Measurements from ENCODE around the gene PRDM16. TPM values are rescaled to one million over a fixed set of nuclear protein-coding genes. Genes with fewer than 3 reads are reported as not detected.

The PRDM16 gene
- total RNA-seq, 1 donor from 2014 or later = 18.3 TPM

DNA sequence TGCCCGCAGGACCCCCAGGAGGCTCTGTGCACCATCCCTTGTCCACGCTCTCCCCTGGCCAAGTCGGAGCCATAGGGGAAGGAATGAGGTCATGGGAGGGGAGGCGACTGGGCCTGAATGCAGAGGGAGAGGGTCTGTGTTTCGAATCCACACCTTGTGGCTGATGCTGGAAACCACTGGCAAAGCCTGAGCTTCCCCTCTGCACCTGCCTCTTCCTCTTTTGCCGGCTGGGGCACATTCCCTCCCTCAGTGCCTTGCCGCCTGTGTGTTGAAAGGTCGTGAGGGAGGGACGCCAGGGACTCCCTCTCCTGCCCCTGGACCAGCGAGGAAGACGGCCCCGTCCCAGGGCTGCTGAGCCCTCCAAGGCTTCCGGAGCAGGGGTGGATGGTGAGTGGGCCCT is 27.3 kb downstream of the PRDM16 start:
- no peak overlapping the region for H3K4me3 Mint-ChIP-seq (ENCODE audit: unreplicated experiment)
- H3K27me3 Mint-ChIP-seq (ENCODE audit: low read depth) = no peaks in the 10 kb centered on the region
- H3K4me1 Mint-ChIP-seq (ENCODE audit: low read depth) = peaks cover 6% of the 10 kb centered on the region
- H3K36me3 Mint-ChIP-seq (ENCODE audit: low read depth) = no peaks in the 10 kb centered on the region
- DNase-seq (ENCODE audit: low spot score) = no peak
- H3K27ac Mint-ChIP-seq (ENCODE audit: unreplicated experiment) = no peak overlapping the region
- H3K9me3 Mint-ChIP-seq (ENCODE audit: low read depth) = no peaks in the 10 kb centered on the region
- TF ChIP-seq, protein P1, sequence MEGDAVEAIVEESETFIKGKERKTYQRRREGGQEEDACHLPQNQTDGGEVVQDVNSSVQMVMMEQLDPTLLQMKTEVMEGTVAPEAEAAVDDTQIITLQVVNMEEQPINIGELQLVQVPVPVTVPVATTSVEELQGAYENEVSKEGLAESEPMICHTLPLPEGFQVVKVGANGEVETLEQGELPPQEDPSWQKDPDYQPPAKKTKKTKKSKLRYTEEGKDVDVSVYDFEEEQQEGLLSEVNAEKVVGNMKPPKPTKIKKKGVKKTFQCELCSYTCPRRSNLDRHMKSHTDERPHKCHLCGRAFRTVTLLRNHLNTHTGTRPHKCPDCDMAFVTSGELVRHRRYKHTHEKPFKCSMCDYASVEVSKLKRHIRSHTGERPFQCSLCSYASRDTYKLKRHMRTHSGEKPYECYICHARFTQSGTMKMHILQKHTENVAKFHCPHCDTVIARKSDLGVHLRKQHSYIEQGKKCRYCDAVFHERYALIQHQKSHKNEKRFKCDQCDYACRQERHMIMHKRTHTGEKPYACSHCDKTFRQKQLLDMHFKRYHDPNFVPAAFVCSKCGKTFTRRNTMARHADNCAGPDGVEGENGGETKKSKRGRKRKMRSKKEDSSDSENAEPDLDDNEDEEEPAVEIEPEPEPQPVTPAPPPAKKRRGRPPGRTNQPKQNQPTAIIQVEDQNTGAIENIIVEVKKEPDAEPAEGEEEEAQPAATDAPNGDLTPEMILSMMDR (IDR thresholded peaks at IDR 0.05) = no peak

DNA sequence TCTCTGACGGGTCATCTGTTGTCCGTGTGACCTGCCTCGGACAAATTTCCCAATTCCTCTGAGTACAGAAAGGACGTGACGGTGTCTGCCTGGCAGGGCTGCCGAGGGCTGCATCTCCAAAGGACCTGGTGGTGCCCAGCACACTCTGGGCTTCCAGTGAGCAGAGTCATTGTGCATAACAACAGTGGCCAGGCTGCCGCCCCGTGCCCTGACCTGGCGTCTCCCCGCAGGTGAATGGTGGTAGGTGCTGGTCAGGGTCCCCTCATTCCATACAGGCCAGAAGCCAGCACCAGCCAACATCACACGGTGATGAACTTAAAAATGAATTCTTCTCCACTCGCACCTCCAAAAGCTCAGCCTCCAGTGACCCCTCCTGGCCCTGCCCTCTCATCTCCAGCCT is 28.2 kb downstream of the PRDM16 start:
- Mint-ChIP-seq H3K9me3 (ENCODE audit: low read depth) (no peaks in the 10 kb centered on the region), H3K27ac (ENCODE audit: unreplicated experiment) (no peak overlapping the region), H3K4me1 (ENCODE audit: low read depth) (peaks cover 8% of the 10 kb centered on the region), H3K27me3 (ENCODE audit: low read depth) (no peaks in the 10 kb centered on the region), H3K4me3 (ENCODE audit: unreplicated experiment) (no peak overlapping the region), H3K36me3 (ENCODE audit: low read depth) (no peaks in the 10 kb centered on the region)
- DNase-seq (ENCODE audit: low spot score) = no peak
- TF ChIP-seq, protein P1 (IDR thresholded peaks at IDR 0.05) = no peak

DNA sequence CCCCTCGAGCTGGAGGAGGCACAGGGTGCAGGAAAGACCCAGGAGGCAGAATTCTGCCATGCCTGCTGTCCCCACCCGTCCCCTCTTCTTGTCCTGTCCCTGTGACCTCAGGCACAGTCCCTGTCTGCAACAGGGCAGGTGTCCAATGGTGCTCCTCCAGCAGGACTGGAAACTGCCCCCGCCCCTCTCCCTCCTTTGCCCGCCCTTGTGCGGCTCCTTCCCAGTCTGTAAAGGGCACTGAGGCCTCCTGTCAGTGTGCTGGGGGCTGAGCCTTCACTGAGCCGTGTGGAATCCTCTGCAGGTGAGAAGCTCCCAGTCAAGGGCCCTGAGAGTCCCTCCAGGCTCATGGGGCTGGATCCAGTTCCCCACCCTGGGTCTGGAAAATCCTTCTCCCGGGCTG is 28.9 kb downstream of the PRDM16 start:
- no peaks in the 10 kb centered on the region for H3K9me3 Mint-ChIP-seq (ENCODE audit: low read depth)
- no peak overlapping the region for H3K4me3 Mint-ChIP-seq (ENCODE audit: unreplicated experiment)
- no peaks in the 10 kb centered on the region for H3K36me3 Mint-ChIP-seq (ENCODE audit: low read depth)
- H3K4me1 Mint-ChIP-seq (ENCODE audit: low read depth) = peaks cover 8% of the 10 kb centered on the region
- no peaks in the 10 kb centered on the region for H3K27me3 Mint-ChIP-seq (ENCODE audit: low read depth)
- TF ChIP-seq, protein P1 (IDR thresholded peaks at IDR 0.05) = no peak
- DNase-seq (ENCODE audit: low spot score) = no peak
- no peak overlapping the region for H3K27ac Mint-ChIP-seq (ENCODE audit: unreplicated experiment)

DNA sequence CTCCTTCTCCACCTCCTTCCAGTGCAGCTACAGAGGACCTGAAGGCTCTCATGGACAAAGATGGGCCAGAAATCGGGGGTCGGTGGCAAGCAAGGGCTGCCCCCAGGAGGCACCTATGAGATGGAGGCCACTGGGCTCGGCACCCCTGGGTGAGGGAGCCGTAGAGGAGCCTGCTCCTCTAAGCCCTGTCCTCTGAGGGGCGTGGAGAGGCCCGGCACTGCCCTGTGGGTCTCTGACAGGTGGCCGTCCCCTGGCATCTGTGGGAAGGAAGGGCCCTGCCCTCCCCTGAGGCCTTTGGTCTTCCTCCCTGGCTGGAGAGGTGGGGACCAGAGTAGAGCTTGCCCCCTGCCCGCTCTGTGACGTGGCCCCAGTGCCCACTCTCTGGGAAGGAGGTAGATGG is 30.9 kb downstream of the PRDM16 start:
- TF ChIP-seq, protein P1 (IDR thresholded peaks at IDR 0.05) = no peak
- no peak overlapping the region for H3K27ac Mint-ChIP-seq (ENCODE audit: unreplicated experiment)
- H3K4me1 Mint-ChIP-seq (ENCODE audit: low read depth) = peaks cover 8% of the 10 kb centered on the region
- H3K27me3 Mint-ChIP-seq (ENCODE audit: low read depth) = no peaks in the 10 kb centered on the region
- no peak for DNase-seq (ENCODE audit: low spot score)
- no peaks in the 10 kb centered on the region for H3K36me3 Mint-ChIP-seq (ENCODE audit: low read depth)
- no peak overlapping the region for H3K4me3 Mint-ChIP-seq (ENCODE audit: unreplicated experiment)
- no peaks in the 10 kb centered on the region for H3K9me3 Mint-ChIP-seq (ENCODE audit: low read depth)

DNA sequence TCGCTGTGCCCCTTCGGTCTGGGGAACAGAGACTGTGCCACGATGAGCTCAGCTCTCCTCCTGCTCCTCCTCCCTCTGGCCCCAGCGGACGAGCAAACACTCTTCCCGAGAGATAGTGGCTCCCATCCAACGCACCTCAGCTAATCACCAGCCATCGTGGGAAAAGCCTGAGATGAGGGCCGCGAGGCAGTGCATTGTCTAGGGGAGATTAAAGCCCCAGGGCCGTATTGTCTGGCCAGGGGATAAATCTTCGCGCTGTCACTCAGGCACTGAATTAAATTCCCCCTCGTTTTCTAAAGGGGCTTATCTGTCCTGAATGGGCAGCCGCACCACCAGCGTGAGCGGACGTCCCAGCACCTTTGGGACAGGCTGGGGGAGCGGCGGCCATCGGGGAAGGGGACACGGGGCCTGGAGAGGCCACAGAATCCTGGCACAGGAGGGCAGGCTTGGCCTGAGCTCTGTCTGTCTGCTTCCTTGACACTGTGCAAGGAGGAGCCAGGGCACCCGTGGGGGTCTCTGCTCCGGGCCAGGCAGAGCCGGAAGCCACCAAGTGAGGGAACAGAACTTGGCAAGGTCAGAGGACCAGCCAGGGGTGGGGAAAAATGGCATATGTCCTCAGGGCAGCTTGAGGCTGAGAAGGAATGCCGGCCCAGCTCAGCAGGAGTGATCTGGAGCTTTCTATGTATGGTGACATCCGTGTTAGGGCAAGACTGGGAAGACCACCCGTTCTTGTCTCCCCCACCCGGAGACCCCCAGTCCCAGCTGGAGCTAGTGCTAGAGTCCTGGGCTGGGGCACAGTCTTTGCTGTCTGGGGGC is 32.3 kb downstream of the PRDM16 start:
- Mint-ChIP-seq H3K9me3 (ENCODE audit: low read depth) (no peaks in the 10 kb centered on the region), H3K36me3 (ENCODE audit: low read depth) (no peaks in the 10 kb centered on the region), H3K4me1 (ENCODE audit: low read depth) (peaks cover 15% of the 10 kb centered on the region), H3K27ac (ENCODE audit: unreplicated experiment) (no peak overlapping the region), H3K27me3 (ENCODE audit: low read depth) (no peaks in the 10 kb centered on the region), H3K4me3 (ENCODE audit: unreplicated experiment) (no peak overlapping the region)
- TF ChIP-seq, protein P1 (IDR thresholded peaks at IDR 0.05) = no peak
- DNase-seq (ENCODE audit: low spot score) = no peak
